ENCODE data around the gene BRD3OS. TPM values are rescaled to one million over a fixed set of nuclear protein-coding genes. Genes with fewer than 3 reads are reported as not detected.
A peak's percentile ranks its signal among the peaks of the same experiment; 100 is the strongest.

BRD3OS gene
- total and polyA plus RNA-seq, 2 of the 13 experiments (the other 11 are each of a cell fraction or from before 2014, with no cell fraction given): 4.9 to 5.7 TPM

- TF ChIP-seq ZXDC (CRISPR knock-in tag; IDR thresholded peaks at IDR 0.05) (no peak), SOX6 (IDR thresholded peaks at IDR 0.05) (no peak), SOX6 (CRISPR knock-in tag; IDR thresholded peaks at IDR 0.05) (peak; percentile 67; the same call in 1 of the 2 replicates), GATAD1 (CRISPR knock-in tag; IDR thresholded peaks at IDR 0.05) (peak; percentile 69; the same call in 1 of the 2 replicates), ZNF605 (CRISPR knock-in tag; IDR thresholded peaks at IDR 0.05) (peak; percentile 48; the same call in 1 of the 2 replicates), GRHL1 (CRISPR knock-in tag; conservative IDR thresholded peaks at IDR 0.05) (no peak), MBD4 (IDR thresholded peaks at IDR 0.05; ENCODE audit: borderline replicate concordance, low read length) (no peak), ESRRA (CRISPR knock-in tag; IDR thresholded peaks at IDR 0.05; ENCODE audit: low read depth) (no peak), ARID5B (CRISPR knock-in tag; IDR thresholded peaks at IDR 0.05) (peak; percentile 35; the same call in 1 of the 2 replicates), ZFYVE20 (CRISPR knock-in tag; IDR thresholded peaks at IDR 0.05; ENCODE audit: borderline replicate concordance, low read depth) (no peak), ZNF280D (CRISPR knock-in tag; IDR thresholded peaks at IDR 0.05) (no peak), TSC22D2 (CRISPR knock-in tag; IDR thresholded peaks at IDR 0.05; ENCODE audit: borderline replicate concordance) (no peak), RBFOX2 (IDR thresholded peaks at IDR 0.05; ENCODE audit: low read depth, low read length) (peak; percentile 11), KDM2A (CRISPR knock-in tag; IDR thresholded peaks at IDR 0.05; ENCODE audit: borderline replicate concordance, low read depth) (peak; percentile 56; the same call in 1 of the 2 replicates), FOXK1 (CRISPR knock-in tag; IDR thresholded peaks at IDR 0.05; ENCODE audit: borderline replicate concordance, low read depth) (no peak), NCOA1 (CRISPR knock-in tag; IDR thresholded peaks at IDR 0.05) (peak; percentile 74; the same call in 1 of the 2 replicates), ZNF607 (CRISPR knock-in tag; IDR thresholded peaks at IDR 0.05; ENCODE audit: borderline replicate concordance) (no peak)
These were observed 34.7 kb upstream of the BRD3OS start (continued) for GRCh38 chr9:133990366-133991213.
